ENCODE measurements around the gene VPS36. TPM values are rescaled to one million over a fixed set of nuclear protein-coding genes. Genes with fewer than 3 reads are reported as not detected.

VPS36 gene
- total and polyA plus RNA-seq, 2 of the 13 experiments (the other 11 are each of a cell fraction or from before 2014, with no cell fraction given): 17.2 to 22.4 TPM

DNA sequence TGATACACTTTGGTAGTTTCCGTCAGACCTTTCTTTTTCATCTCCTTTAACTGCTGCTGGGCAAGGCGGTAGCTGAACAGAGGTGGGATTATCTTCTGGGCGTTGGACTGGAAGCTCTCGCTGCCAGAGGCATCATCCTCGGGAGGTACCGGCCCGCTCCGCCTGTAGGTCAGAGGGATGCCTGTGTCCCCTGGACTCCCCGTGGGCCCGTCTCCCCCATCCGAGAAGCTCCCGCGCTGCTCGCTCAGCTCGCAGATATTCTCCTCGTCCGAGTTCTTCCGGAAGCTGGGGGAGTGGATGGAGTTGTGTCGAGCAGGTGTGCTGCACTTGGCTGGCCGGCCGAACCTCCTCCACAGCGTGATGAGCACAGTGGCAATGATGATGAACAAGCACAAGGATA, 72.1 kb downstream of the VPS36 start (continued):
- TF ChIP-seq RNF2 (conservative IDR thresholded peaks at IDR 0.05; ENCODE audit: low read depth) (no peak), MTF1 (CRISPR knock-in tag; IDR thresholded peaks at IDR 0.05) (no peak), JUN (CRISPR knock-in tag; IDR thresholded peaks at IDR 0.05) (no peak), BORCS8-MEF2B (CRISPR knock-in tag; IDR thresholded peaks at IDR 0.05) (no peak), ZNF367 (CRISPR knock-in tag; IDR thresholded peaks at IDR 0.05; ENCODE audit: borderline replicate concordance) (no peak), NFE2L2 (IDR thresholded peaks at IDR 0.05; ENCODE audit: low read length) (no peak), ZNF101 (CRISPR knock-in tag; IDR thresholded peaks at IDR 0.05; ENCODE audit: borderline replicate concordance, low read depth) (no peak)
- TF ChIP-seq, protein P1, sequence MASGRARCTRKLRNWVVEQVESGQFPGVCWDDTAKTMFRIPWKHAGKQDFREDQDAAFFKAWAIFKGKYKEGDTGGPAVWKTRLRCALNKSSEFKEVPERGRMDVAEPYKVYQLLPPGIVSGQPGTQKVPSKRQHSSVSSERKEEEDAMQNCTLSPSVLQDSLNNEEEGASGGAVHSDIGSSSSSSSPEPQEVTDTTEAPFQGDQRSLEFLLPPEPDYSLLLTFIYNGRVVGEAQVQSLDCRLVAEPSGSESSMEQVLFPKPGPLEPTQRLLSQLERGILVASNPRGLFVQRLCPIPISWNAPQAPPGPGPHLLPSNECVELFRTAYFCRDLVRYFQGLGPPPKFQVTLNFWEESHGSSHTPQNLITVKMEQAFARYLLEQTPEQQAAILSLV (CRISPR knock-in tag; IDR thresholded peaks at IDR 0.05; ENCODE audit: borderline replicate concordance): no peak

DNA sequence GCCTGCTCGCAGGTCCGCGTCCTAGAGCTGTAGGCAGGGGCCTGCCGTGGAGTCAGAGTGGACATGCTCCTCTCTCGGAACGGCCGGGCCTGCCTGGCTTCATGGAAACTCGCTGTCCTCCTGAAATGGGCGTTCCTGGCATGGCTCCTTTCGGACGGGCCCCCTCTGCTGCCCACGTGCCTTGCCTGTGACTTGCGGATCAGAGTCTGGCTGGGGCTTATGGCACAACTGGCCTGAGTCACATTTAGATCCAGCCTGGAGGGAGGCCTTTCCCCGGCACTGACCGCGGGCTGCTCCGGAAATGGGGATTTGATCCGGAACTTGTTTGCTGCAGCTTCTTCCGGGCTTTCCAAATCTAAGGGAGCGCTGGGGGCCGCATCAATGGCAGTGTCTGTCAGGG, 72.5 kb downstream of the VPS36 start:
- Histone ChIP-seq H3K79me2 (ENCODE audit: insufficient read depth, low read length) (no peaks in the 10 kb centered on the region), H4K20me1 (ENCODE audit: insufficient read depth, low read length) (no peaks in the 10 kb centered on the region), H2AFZ (ENCODE audit: low read length) (no peak overlapping the region), H3K9ac (ENCODE audit: insufficient read depth, low read depth, low read length) (no peak overlapping the region), H3K36me3 (replicated peaks in 1 of 2; ENCODE audit: control insufficient read depth in 1 of 2, insufficient read depth in 2 of 2, low read length in 2 of 2) (no peaks in the 10 kb centered on the region), H3K4me1 (ENCODE audit: insufficient read depth, low read length) (peaks cover 9% of the 10 kb centered on the region), H3K27me3 (ENCODE audit: control insufficient read depth in 1 of 2, insufficient read depth in 2 of 2, low read length in 2 of 2) (peaks cover 0 to 39% of the 10 kb centered on the region in 2 experiments; a peak in 2 of 5 replicates), H3K4me3 (replicated peaks in 1 of 3; ENCODE audit: insufficient read depth in 1 of 3, low read depth in 2 of 3, low read length in 3 of 3) (no peak overlapping the region), H3K9me3 (ENCODE audit: low read length) (no peaks in the 10 kb centered on the region), H3K27ac (ENCODE audit: extremely low read length, insufficient read depth, low read length) (no peak overlapping the region), H3K4me2 (ENCODE audit: low read depth, low read length) (no peak overlapping the region)
- ChIA-PET POLR2A (no interaction called here), CTCF (ENCODE audit: low intra/inter-chr PET ratio, low total read pairs) (no interaction called here)
- intact Hi-C loops (cut with micrococcal nuclease; ENCODE audit: unreplicated experiment) (no loop called here), in situ Hi-C loops (cut with HindIII; ENCODE audit: extremely low pct_ligation_motif_present, low pct_unique_long_range_greater_than_20kb) (no loop called here)
- BruUV-seq (replicated peaks): no TSS peak
- no peak for DNase-seq (ENCODE audit: low spot score)
- FAIRE-seq: no peak
- ATAC-seq: no peak
- 79% methylated on average over 5 of the region's 21 CpGs for WGBS (ENCODE audit: low lambda C conversion rate)
- TF ChIP-seq TMF1 (CRISPR knock-in tag; IDR thresholded peaks at IDR 0.05; ENCODE audit: low read depth) (no peak), ZNF883 (CRISPR knock-in tag; IDR thresholded peaks at IDR 0.05; ENCODE audit: not compliant biosample characterization) (no peak), ZFAT (CRISPR knock-in tag; conservative IDR thresholded peaks at IDR 0.05) (no peak), ZNF713 (CRISPR knock-in tag; IDR thresholded peaks at IDR 0.05) (no peak), HMGA1 (CRISPR knock-in tag; conservative IDR thresholded peaks at IDR 0.05) (no peak), CREM (IDR thresholded peaks at IDR 0.05) (no peak), CREM (CRISPR knock-in tag; IDR thresholded peaks at IDR 0.05) (no peak), PTBP1 (IDR thresholded peaks at IDR 0.05; ENCODE audit: low read depth, low read length, poor library complexity, severe bottlenecking) (no peak)
- TF ChIP-seq, protein P2, sequence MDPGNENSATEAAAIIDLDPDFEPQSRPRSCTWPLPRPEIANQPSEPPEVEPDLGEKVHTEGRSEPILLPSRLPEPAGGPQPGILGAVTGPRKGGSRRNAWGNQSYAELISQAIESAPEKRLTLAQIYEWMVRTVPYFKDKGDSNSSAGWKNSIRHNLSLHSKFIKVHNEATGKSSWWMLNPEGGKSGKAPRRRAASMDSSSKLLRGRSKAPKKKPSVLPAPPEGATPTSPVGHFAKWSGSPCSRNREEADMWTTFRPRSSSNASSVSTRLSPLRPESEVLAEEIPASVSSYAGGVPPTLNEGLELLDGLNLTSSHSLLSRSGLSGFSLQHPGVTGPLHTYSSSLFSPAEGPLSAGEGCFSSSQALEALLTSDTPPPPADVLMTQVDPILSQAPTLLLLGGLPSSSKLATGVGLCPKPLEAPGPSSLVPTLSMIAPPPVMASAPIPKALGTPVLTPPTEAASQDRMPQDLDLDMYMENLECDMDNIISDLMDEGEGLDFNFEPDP (CRISPR knock-in tag; conservative IDR thresholded peaks at IDR 0.05): no peak
- TF ChIP-seq, protein P3, sequence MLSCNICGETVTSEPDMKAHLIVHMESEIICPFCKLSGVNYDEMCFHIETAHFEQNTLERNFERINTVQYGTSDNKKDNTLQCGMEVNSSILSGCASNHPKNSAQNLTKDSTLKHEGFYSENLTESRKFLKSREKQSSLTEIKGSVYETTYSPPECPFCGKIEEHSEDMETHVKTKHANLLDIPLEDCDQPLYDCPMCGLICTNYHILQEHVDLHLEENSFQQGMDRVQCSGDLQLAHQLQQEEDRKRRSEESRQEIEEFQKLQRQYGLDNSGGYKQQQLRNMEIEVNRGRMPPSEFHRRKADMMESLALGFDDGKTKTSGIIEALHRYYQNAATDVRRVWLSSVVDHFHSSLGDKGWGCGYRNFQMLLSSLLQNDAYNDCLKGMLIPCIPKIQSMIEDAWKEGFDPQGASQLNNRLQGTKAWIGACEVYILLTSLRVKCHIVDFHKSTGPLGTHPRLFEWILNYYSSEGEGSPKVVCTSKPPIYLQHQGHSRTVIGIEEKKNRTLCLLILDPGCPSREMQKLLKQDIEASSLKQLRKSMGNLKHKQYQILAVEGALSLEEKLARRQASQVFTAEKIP (CRISPR knock-in tag; IDR thresholded peaks at IDR 0.05; ENCODE audit: borderline replicate concordance): no peak

Data from HepG2 (cell line).